MV-4-11 (cell line): Measurements from ENCODE around the gene ZFAND3.
"Not testable (repeated sequence)": the region's sequence is repeated elsewhere in the genome, so short reads cannot be mapped to it uniquely, and the experiment has no call there.

ENCODE experiments used
- DNase-seq: peaks from one replicate; lab custom pipeline; 2025; lab: John Stamatoyannopoulos, UW

ZFAND3 gene

DNA sequence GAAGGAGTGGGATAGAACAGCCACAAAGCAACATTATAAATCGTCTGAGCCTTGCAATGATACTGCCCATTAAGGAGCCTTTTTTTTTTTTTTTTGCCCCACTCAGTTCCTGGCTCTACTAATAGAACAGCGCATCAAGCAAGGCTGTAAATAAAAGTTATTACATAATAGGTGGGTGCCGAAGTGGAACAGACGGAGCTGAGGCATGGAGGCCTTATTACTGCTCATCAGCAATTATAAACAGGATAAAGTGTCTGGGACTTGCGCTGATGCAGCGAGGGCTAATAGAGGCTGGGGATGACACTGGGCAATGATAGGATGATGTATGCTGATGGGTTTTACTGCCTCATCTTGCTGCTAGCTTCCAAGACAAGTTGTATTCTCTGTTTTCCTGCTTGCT is 272.1 kb downstream of the ZFAND3 start:
- DNase-seq: no peak

DNA sequence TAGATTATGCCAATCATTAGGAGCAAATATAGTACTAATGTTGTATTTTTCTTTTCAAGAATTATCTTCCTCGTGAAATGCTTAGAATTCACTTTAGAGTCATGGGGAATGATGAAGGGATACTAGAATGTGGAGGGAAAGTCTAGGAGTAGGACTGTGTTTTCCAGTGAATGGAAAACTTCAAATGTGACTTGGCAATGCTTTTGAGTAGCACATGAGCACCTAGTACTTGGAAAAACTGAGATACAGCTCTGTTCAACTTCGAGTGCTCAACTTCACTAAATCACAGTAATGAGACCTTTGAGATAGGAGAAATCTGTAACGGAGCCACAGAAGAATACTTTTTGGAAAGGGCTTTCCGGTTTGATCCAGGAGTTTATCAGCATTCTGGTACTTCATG is 272.9 kb downstream of the ZFAND3 start:
- no peak for DNase-seq

DNA sequence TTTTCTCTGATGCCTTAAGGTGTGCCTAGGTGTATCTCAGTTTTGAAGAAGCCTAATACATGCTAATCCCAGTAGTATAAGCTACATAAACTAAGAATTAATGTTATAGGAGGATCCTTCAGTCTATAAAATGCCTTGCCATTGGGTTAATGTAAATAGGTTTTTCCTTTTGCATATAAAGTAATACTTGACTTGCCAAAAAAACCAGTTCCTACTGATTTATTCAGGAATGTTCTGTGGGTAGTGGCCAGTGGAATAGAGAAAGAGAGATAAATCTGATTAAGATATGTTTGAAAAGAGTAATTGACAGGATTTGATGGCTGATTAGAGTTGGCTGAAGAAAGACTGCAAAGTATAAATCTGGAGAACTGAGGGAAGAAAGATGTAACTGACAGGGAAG is 273.4 kb downstream of the ZFAND3 start:
- no peak for DNase-seq

- no peak for DNase-seq
These were observed 275.5 kb downstream of the ZFAND3 start for GRCh38 chr6:38095054-38095453.

DNA sequence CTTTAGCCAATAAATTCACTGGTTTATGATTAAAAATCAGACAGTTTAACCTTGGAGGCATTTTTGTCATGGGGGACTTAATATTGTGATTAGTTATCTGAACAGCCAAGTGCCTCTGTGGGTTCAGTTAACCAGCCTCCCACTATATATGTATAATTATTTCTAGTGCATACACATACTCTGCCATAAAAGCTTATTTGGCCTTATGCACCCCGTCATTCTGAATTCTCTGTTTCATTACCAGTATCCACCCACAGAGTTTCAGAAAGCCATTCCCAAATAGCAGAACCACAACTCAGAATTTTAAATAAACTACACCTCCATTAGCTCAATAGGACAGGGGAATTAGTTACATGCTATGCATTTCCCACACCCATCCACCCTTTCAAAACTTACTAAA is 279.7 kb downstream of the ZFAND3 start:
- DNase-seq: no peak

DNA sequence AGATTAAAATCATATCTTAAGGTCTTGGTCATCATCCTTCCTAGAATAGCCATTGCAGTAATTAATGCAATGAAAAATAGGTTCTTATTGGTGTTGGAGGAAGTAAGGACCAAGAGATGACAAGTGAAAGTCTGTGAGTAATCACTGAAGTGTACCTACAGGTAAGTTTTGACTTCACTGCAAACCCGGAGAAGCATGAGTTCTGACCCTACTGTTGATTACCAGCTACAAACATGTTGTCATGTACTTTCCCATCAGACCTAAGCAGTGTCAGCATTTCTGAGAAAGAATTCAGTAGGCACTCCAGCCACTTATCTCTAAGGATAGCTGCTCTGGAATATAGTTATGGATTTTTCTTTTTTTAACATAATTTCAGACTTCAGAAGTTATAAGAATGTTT is 280.9 kb downstream of the ZFAND3 start:
- DNase-seq: no peak

DNA sequence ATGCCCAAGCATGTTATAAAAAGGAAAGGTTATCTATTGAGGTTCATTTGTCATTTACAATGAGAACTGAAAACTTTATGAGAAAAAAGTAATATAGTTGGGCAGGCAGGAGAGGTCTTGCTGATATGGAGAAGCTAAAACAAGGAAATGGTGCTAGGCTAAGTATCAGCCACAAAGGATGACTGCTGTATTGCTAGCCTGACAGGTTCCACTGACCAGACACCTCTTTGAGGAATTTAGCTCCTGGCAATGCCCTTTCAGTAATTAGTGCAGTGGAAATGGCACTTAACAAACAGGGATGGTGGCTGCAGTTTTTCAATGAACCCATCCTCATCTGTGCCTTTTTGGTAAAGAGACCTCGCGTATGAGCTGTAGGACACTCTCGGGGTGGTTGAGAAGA is 284.4 kb downstream of the ZFAND3 start:
- no peak for DNase-seq

- no peak for DNase-seq
These were observed 285.5 kb downstream of the ZFAND3 start for GRCh38 chr6:38105066-38105465.

DNA sequence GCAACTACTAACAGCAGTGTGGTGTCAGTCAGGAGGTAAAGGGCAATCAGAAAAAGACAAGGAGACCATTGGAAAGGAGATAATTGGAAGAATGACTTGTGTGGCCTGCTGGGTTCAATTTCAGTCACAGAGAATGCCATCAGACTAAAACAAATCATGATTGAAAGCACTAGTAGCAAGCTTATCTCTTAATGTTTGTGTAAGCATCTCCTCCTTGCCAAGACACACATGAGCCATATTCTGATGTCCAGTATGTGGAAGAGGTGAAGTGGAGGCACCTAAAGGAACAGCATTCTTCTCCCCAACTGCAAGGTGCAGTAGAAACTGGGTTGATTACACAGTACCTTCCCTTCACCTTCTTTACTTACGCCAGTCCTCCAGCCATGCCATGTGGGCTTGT is 287.5 kb downstream of the ZFAND3 start:
- DNase-seq: no peak

GRCh38 chr6:38110481-38110971 is 291.0 kb downstream of the ZFAND3 start:
- DNase-seq: no peak

GRCh38 chr6:38112181-38112580 is 292.7 kb downstream of the ZFAND3 start:
- DNase-seq: no peak

DNA sequence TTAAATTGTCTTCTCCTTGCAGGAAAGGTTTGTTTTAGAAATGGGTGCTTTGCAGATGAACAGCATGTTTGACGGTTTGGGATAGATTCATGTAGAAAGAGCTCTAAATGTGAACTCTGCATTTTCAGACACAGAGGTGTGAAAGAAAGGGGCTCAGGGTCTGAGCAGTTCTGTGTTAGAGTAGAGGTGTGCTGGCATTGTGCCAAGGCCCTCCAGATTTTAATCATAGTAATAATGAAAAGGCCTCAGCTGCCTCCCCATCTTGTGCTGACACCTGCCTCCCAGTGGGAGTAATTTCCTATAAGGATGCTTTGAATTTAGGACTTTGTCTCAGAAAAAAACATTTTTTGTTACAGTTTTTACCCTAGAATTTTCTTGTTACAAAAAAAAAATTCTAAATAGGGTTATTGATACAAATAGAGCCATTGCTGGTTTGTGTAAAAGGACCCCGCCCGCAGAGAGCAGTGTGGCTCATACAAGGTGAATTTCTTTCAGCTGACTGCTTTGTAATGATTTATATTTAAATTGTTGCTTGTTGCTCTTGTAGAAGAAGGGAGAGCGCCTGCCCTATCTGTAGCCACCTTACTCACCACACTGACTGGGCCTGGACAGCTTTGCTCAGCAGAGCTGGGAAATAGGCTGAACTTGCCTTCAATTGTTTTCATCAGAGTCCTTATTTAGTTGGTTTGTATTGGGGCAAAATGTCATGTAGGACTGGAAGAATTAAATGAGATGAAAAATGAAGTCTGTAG is 294.5 kb downstream of the ZFAND3 start:
- no peak for DNase-seq

- DNase-seq: no peak
These were observed 295.6 kb downstream of the ZFAND3 start for GRCh38 chr6:38114976-38115625.

- no peak for DNase-seq
These were observed 296.1 kb downstream of the ZFAND3 start for GRCh38 chr6:38115626-38116008.

DNA sequence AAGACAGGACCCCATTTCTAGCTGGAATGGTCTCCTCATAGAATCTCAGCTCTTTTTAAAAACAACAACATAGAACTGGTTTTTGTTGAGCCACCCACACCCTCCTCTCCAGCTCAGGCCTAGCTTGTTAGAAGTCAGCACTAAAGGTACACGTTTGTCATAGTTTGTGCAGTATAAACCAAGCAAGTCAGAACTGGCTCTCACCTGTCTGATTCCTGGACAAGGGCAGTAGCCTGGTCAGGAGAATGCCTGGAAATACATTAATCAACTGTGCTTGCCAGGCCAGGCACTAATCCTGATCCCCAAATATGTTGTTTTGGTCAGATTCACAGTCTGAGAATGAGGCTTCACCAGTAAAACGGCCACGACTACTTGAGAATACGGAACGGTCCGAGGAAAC is 296.7 kb downstream of the ZFAND3 start:
- DNase-seq: no peak

DNA sequence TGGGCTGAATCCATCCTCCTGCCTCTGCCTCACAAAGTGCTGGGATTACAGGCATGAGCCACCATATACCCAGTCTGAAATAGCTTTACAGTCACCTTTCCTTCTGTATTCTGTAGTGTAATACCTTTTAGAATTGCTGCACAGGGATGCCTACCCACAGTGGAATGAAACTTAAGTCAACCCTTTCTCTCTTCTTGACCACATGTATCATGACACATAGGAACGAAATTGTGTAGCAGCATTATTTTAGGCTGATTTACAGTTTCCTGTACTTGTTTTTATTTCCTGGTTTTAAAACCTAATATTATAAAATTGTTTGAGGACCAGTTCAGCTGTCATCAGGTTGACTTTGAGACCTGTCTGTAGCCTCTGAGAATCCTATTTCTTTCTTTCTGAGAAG is 297.8 kb downstream of the ZFAND3 start:
- DNase-seq: no peak

DNA sequence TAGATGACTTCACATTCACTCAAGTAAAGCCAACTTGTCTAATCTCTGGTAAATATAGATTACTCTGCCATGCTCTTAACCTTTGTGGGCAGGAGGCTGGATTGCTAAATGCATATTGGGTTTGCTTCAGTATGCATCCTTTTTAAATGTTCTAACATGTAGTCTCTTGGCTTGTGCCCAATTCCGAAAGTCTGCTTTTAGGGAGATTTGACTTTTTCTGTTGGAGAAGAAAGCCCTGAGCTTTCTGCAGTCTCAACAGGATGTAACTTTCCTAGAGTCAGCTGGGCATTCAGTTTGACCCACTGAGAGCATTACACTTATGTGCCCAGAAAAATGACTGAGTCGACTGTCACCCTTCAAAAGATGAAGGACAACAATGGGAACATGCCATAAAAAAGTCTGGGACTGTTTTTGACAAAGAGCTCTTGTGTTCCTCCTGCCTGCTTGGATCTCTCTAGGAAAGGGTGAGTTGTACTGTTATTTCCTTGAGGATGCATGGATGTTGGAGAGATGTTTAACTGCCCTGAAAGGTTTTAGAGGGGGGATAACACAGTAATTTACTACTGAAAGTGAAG is 299.4 kb downstream of the ZFAND3 start:
- DNase-seq: no peak

- DNase-seq: no peak
These were observed 300.0 kb downstream of the ZFAND3 start for GRCh38 chr6:38119516-38119915.

GRCh38 chr6:38124224-38124926 is 304.8 kb downstream of the ZFAND3 start:
- not testable (repeated sequence) for DNase-seq

DNA sequence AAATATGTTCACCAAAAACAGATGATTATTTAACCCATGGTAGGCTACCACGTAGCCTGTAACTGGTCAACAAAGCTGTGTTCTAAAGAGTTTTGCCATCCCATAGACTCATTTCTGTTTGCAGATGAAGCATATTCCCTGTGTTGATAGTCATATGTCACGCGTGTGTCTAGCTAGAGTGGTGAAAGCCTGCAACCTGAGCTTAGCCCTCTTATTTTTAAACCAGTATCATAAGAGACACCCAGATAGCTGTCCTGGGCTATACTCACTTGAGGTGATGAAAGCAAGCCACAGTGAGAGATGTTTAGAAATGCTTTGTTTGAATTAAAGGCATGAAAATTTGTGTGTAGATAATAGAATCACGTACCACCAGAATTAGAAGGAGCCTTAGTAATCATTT is 307.8 kb downstream of the ZFAND3 start:
- no peak for DNase-seq

DNA sequence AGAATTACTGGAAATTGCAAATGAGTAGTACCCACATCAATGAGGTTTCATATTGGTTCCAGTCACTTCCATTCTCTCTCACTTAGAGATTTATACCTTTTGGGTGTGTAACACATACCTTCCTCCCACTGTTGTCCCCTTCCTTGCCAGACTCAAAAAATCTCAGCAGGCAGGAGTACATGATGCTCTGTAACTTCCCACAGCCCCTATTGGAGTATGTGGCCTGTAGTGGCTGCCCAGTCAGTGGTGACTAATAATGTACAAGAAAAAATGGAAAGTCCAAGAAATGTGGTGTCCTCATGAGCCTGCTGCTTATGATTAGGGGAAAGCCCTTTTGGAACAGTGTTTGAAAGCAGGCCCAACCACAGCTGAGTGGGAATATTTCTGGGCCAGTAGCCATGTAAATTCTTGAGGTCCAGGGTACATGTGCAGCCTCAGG is 312.0 kb downstream of the ZFAND3 start:
- no peak for DNase-seq

GRCh38 chr6:38133932-38134703 is 314.6 kb downstream of the ZFAND3 start:
- DNase-seq: no peak
